Measurements from ENCODE around the gene FAM20A. TPM values are rescaled to one million over a fixed set of nuclear protein-coding genes. Genes with fewer than 3 reads are reported as not detected.
A peak's percentile ranks its signal among the peaks of the same experiment; 100 is the strongest.
"Not testable (repeated sequence)": the region's sequence is repeated elsewhere in the genome, so short reads cannot be mapped to it uniquely, and the experiment has no call there.

Gene FAM20A
- total and polyA plus RNA-seq, 11 donors: 2.6 to 37.9 (median 8.8) TPM

DNA sequence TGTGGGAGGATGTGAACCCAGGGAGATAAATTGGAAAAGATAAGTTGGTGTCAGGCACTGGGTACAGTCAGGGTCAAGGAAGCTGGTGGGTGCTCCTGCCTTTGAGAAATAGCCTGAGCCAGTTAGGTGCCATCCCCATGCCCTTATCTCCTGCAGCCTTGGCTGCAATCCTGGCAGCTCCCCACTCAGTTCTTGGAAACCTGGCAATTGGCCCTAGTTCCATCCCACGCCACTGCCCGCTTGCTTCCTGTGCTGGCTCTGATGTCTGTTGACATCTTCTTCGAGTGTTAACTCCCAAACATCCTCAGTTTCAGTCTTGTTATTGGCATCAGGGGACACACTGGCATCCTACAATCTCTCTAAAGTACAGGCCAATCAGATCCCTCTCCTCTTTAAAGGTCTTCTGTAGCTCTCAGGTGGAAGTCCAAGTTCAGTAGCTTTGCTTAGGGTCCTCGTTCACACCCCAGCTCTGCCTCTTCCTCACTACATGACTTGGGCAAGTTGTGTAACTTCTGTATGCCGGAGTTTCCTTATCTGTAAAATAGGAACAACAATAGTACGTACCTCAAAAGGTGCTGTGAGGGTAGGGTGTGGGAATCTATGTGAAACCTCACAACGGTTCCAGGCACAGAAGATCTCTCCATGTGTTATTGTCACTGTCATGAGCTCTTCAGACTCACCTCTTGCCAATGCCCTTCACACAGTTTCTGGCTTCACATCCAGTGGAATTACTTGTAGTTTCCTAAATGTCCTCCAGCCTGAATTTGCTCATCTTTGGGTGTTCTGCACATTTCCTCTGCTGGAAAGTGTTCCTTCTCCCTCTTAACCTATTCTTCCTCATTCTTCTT is 102.5 kb downstream of the FAM20A start:
- peak overlapping the region in 9 of 12 donors; percentile 35 to 88 (median 73) for H3K27ac ChIP-seq
- peaks cover 0 to 23% (median 14%) of the 10 kb centered on the region in 12 donors for H3K4me1 ChIP-seq
- no peaks in the 10 kb centered on the region for H3K9me3 ChIP-seq
- no peaks in the 10 kb centered on the region for H3K36me3 ChIP-seq
- H3K4me3 ChIP-seq: peak overlapping the region in 1 of 12 donors; percentile 25
- ATAC-seq (peak; percentile 86 to 95 (median 92)), DNase-seq (peak in 4 of 5 donors; percentile 54 to 83 (median 72))
- intact Hi-C loops (cut with DNase I): no loop called here
- H3K27me3 ChIP-seq: no peaks in the 10 kb centered on the region
- TF ChIP-seq, protein P1, sequence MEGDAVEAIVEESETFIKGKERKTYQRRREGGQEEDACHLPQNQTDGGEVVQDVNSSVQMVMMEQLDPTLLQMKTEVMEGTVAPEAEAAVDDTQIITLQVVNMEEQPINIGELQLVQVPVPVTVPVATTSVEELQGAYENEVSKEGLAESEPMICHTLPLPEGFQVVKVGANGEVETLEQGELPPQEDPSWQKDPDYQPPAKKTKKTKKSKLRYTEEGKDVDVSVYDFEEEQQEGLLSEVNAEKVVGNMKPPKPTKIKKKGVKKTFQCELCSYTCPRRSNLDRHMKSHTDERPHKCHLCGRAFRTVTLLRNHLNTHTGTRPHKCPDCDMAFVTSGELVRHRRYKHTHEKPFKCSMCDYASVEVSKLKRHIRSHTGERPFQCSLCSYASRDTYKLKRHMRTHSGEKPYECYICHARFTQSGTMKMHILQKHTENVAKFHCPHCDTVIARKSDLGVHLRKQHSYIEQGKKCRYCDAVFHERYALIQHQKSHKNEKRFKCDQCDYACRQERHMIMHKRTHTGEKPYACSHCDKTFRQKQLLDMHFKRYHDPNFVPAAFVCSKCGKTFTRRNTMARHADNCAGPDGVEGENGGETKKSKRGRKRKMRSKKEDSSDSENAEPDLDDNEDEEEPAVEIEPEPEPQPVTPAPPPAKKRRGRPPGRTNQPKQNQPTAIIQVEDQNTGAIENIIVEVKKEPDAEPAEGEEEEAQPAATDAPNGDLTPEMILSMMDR (IDR thresholded peaks at IDR 0.05): no peak
- no peak for TF ChIP-seq POLR2A (IDR thresholded peaks at IDR 0.05)
- WGBS, 4 donors: 26 to 39% (median 33%) methylated on average over 7 of the region's 7 CpGs

DNA sequence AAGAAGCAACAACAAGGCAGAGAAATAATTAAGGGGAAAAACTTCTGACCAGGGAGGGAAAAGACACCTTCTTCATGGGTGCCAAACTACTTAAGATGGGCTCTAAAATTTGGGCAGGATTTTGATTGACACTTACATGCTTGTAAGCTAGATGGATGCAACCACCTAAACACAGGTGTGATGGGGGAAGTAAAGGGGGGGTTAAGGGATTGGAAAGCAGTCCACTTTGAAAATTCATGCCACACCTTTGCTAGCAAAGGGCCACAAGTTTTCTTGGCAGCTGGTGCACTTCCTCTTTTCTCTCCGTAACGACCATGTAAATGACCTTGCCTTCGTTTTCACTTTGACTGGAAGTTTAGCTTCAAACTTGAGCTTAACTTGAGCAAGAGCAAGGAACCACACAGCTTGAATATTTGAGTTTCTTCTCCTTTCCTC is 103.3 kb downstream of the FAM20A start:
- Histone ChIP-seq H3K4me3 (peak overlapping the region in 1 of 12 donors; percentile 25), H3K27ac (peak overlapping the region in 9 of 12 donors; percentile 35 to 88 (median 73)), H3K36me3 (no peaks in the 10 kb centered on the region), H3K4me1 (peaks cover 0 to 31% (median 22%) of the 10 kb centered on the region in 12 donors), H3K9me3 (no peaks in the 10 kb centered on the region), H3K27me3 (no peaks in the 10 kb centered on the region)
- peak in 3 of 4 donors; percentile 30 to 37 (median 31) for ATAC-seq
- DNase-seq: peak in 2 of 5 donors; percentile 17 to 23
- intact Hi-C loops (cut with DNase I): no loop called here
- TF ChIP-seq POLR2A (IDR thresholded peaks at IDR 0.05): no peak
- TF ChIP-seq, protein P1 (IDR thresholded peaks at IDR 0.05): no peak
- WGBS, 4 donors: 6 to 13% (median 9%) methylated on average over 3 of the region's 3 CpGs

DNA sequence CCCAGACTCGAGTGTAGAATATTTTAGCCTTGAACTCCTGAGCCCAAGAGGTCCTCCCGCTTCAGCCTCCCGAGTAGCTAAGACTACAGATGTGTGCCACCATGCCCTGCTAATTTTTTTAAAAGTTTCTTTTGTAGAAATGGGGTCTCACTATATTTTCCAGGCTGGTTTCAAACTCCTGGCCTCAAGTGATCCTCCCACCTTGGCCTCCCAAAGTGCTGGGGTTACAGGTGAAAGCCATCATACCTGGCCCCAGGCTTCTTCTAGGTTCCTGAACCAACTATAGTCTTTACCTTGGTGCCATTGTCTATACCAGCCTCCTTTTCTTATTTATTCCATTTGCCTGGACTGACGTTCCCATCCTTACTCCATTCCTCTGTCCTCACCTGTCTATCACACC is 106.1 kb downstream of the FAM20A start:
- Histone ChIP-seq H3K27me3 (no peaks in the 10 kb centered on the region), H3K36me3 (no peaks in the 10 kb centered on the region), H3K9me3 (no peaks in the 10 kb centered on the region), H3K27ac (no peak overlapping the region), H3K4me1 (peaks cover 0 to 60% (median 40%) of the 10 kb centered on the region in 12 donors), H3K4me3 (no peak overlapping the region)
- TF ChIP-seq POLR2A (IDR thresholded peaks at IDR 0.05): no peak
- TF ChIP-seq, protein P1 (IDR thresholded peaks at IDR 0.05): no peak
- intact Hi-C loops (cut with DNase I): no loop called here
- no peak for DNase-seq
- no peak for ATAC-seq
- WGBS, 4 donors: 91 to 94% (median 91%) methylated on average over 4 of the region's 4 CpGs

DNA sequence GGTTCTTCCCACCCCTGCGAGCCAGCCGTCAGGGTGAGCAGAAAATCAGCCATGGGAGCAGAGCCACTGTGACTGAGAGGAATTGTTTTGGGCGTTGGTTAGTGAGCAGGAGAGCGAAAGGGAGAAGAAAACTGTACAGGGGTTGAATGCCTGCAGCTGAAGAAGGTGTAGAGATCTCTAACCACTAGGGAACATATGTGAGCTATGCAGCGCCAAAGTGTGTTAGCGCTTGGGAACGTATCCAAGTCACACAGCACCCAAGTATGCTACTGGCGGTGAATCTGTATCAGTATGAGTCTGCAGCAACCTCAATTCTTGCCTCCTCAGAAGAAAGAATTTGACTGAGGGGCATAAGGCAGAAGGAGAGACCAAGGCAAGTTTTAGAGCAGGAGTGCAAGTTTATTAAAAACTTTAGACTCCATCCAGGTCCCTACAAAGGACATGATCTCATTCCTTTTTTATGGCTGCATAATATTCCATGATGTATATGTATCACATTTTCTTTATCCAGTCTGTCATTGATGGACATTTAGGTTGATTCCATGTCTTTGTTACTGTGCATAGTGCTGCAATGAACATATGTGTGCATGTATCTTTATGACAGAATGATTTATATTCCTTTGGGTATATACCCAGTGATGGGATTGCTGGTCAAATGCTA is 108.6 kb downstream of the FAM20A start:
- ATAC-seq: peak in 1 of 4 donors; percentile 2
- DNase-seq; H3K9me3 ChIP-seq; H3K4me3 ChIP-seq; H3K36me3 ChIP-seq; intact Hi-C loops (cut with DNase I); H3K27me3 ChIP-seq: not testable (repeated sequence)
- 90 to 95% (median 93%) methylated on average over 8 of the region's 8 CpGs for WGBS, 4 donors
- Histone ChIP-seq H3K4me1 (peaks cover 0 to 59% (median 26%) of the 10 kb centered on the region in 12 donors), H3K27ac (peak overlapping the region in 9 of 12 donors; percentile 9 to 72 (median 54))

Data from heart left ventricle (tissue), 16 donors.